ENCODE results near the gene ST8SIA4.

The ST8SIA4 gene

GRCh38 chr5:100903039-100903887 lies at the start of gene ST8SIA4:
Gene ST8SIA4 (minus strand): TSS chr5:100903282. CDS start chr5:100902955, 327 bp downstream.
- DNase-seq (ENCODE audit: low spot score), result peak; percentile 77

GRCh38 chr5:100950985-100951384 lies 47.9 kb upstream of the ST8SIA4 start:
- DNase-seq (ENCODE audit: low spot score), result no peak

- DNase-seq (ENCODE audit: low spot score), result no peak
Observed at GRCh38 chr5:100913298-100913697, 10.2 kb upstream of the ST8SIA4 start.

- DNase-seq (ENCODE audit: low spot score), result no peak
Observed at GRCh38 chr5:100909034-100909433, 6.0 kb upstream of the ST8SIA4 start.

GRCh38 chr5:100905259-100905914 lies 2.3 kb upstream of the ST8SIA4 start:
- DNase-seq (ENCODE audit: low spot score), result no peak

- DNase-seq (ENCODE audit: low spot score), result no peak
Observed at GRCh38 chr5:100904259-100904861, 1.3 kb upstream of the ST8SIA4 start.

- DNase-seq (ENCODE audit: low spot score), result no peak
Observed at GRCh38 chr5:100902440-100903038, 543 bp downstream of the ST8SIA4 start.

GRCh38 chr5:100901821-100902341 lies 1.2 kb downstream of the ST8SIA4 start:
- DNase-seq (ENCODE audit: low spot score), result no peak

GRCh38 chr5:100900796-100901781 lies 2.0 kb downstream of the ST8SIA4 start:
- DNase-seq (ENCODE audit: low spot score), result peak; percentile 51

- DNase-seq (ENCODE audit: low spot score), result peak; percentile 21
Observed at GRCh38 chr5:100900142-100900795, 2.8 kb downstream of the ST8SIA4 start.

GRCh38 chr5:100899675-100900074 lies 3.4 kb downstream of the ST8SIA4 start:
- no peak for DNase-seq (ENCODE audit: low spot score)

- DNase-seq (ENCODE audit: low spot score), result no peak
Observed at GRCh38 chr5:100898504-100899346, 4.4 kb downstream of the ST8SIA4 start.

GRCh38 chr5:100896054-100896453 lies 7.0 kb downstream of the ST8SIA4 start:
- DNase-seq (ENCODE audit: low spot score), result no peak

- no peak for DNase-seq (ENCODE audit: low spot score)
Observed at GRCh38 chr5:100890461-100891008, 12.5 kb downstream of the ST8SIA4 start.

- DNase-seq (ENCODE audit: low spot score), result no peak
Observed at GRCh38 chr5:100889896-100890295, 13.2 kb downstream of the ST8SIA4 start.

GRCh38 chr5:100889165-100889743 lies 13.8 kb downstream of the ST8SIA4 start:
- DNase-seq (ENCODE audit: low spot score), result no peak

GRCh38 chr5:100877274-100877673 lies 25.8 kb downstream of the ST8SIA4 start:
- DNase-seq (ENCODE audit: low spot score), result no peak

- DNase-seq (ENCODE audit: low spot score), result no peak
Observed at GRCh38 chr5:100872408-100873190, 30.5 kb downstream of the ST8SIA4 start.
